Liver (tissue), 9 donors: Measurements from ENCODE around the gene POLA1. TPM values are rescaled to one million over a fixed set of nuclear protein-coding genes. Genes with fewer than 3 reads are reported as not detected.

ENCODE experiments used
- DNase-seq: peaks from one replicate; pipeline ENCODE4 v3.0.0-alpha.2; 2017; ENCODE audit warnings: low spot score
- H3K27ac ChIP-seq, 2 donors: one replicate each; pipeline ENCODE4 v1.7.0; 2013; ENCODE audit warnings: inconsistent platforms in 2 of 2, low read length in 2 of 2, control low read depth in 1 of 2, low read depth in 1 of 2, mild to moderate bottlenecking in 1 of 2
- H3K27me3 ChIP-seq, 4 donors: one replicate each; pipeline versions ENCODE4 v1.6.1 to v1.7.0; 2013; ENCODE audit warnings: low read length in 3 of 4, inconsistent platforms in 1 of 4, mild to moderate bottlenecking in 1 of 4, moderate library complexity in 1 of 4; ENCODE audit not compliant: control insufficient read depth in 4 of 4, insufficient read depth in 4 of 4
- H3K36me3 ChIP-seq, 4 donors: one replicate each; pipeline versions ENCODE4 v1.6.1 to v1.7.0; 2013; ENCODE audit warnings: low read length in 3 of 4, mild to moderate bottlenecking in 3 of 4, low read depth in 1 of 4, moderate library complexity in 1 of 4; ENCODE audit not compliant: control insufficient read depth in 4 of 4, insufficient read depth in 3 of 4
- H3K4me1 ChIP-seq, 4 donors: one replicate each; pipeline versions ENCODE4 v1.6.1 to v1.7.0; 2013; ENCODE audit warnings: low read length in 3 of 4, mild to moderate bottlenecking in 3 of 4, moderate library complexity in 1 of 4; ENCODE audit not compliant: control insufficient read depth in 4 of 4, insufficient read depth in 4 of 4
- H3K4me3 ChIP-seq, 3 donors: one replicate each; pipeline versions ENCODE4 v1.6.1 to v1.7.0; 2013; ENCODE audit warnings: low read length in 3 of 3, control low read depth in 1 of 3, low read depth in 1 of 3, mild to moderate bottlenecking in 1 of 3
- H3K9ac ChIP-seq, 2 donors: one replicate each; pipeline ENCODE4 v1.7.0; 2013; ENCODE audit warnings: low read length in 2 of 2, mild to moderate bottlenecking in 2 of 2, moderate library complexity in 2 of 2, control low read depth in 1 of 2, low read depth in 1 of 2
- H3K9me3 ChIP-seq, 4 donors: one replicate each; pipeline versions ENCODE4 v1.6.1 to v1.7.0; 2013; ENCODE audit warnings: low read length in 3 of 4; ENCODE audit not compliant: control insufficient read depth in 4 of 4
- CTCF ChIP-seq: fragments of 150-350 bp; IDR thresholded peaks from 2 replicates; pipeline ENCODE4 v1.5.1; 2017; ENCODE audit warnings: improper control_type of control experiment, low read depth, low read length; ENCODE audit not compliant: missing input control
- EGR1 ChIP-seq, 2 donors: IDR thresholded peaks; 2 replicates each; pipeline ENCODE4 v1.6.1; 2016 to 2018; ENCODE audit warnings: antibody characterized with exemption in 2 of 2, low read depth in 2 of 2
- FOXA2 ChIP-seq: IDR thresholded peaks from 2 replicates; pipeline ENCODE4 v1.6.1; 2016; ENCODE audit warnings: antibody characterized with exemption
- GABPA ChIP-seq, 2 donors: IDR thresholded peaks in 1 of 2; conservative IDR thresholded peaks in 1 of 2; 2 replicates each; pipeline ENCODE4 v1.6.1; 2016; ENCODE audit warnings: antibody characterized with exemption in 2 of 2, mild to moderate bottlenecking in 1 of 2, moderate library complexity in 1 of 2
- HNF4G ChIP-seq: IDR thresholded peaks from 2 replicates; pipeline ENCODE4 v1.6.1; 2016; ENCODE audit warnings: antibody characterized with exemption
- JUND ChIP-seq, 2 donors: IDR thresholded peaks; 2 replicates each; pipeline ENCODE4 v1.6.1; 2016; ENCODE audit warnings: antibody characterized with exemption in 2 of 2
- MAX ChIP-seq: IDR thresholded peaks from 2 replicates; pipeline ENCODE4 v1.6.1; 2016; ENCODE audit warnings: antibody characterized with exemption
- NR2F2 ChIP-seq: IDR thresholded peaks from 2 replicates; pipeline ENCODE4 v1.6.1; 2016; ENCODE audit warnings: antibody characterized with exemption
- RAD21 ChIP-seq, 2 donors: IDR thresholded peaks; 2 replicates each; pipeline ENCODE4 v1.6.1; 2016; ENCODE audit warnings: antibody characterized with exemption in 2 of 2, mild to moderate bottlenecking in 2 of 2
- REST ChIP-seq: IDR thresholded peaks from 2 replicates; pipeline ENCODE4 v1.6.1; 2016; ENCODE audit warnings: antibody characterized with exemption, mild to moderate bottlenecking
- SP1 ChIP-seq: IDR thresholded peaks from 2 replicates; pipeline ENCODE4 v1.6.1; 2018; ENCODE audit warnings: antibody characterized with exemption, mild to moderate bottlenecking
- TAF1 ChIP-seq: conservative IDR thresholded peaks from 2 replicates; pipeline ENCODE4 v1.6.1; 2016; ENCODE audit warnings: antibody characterized with exemption, mild to moderate bottlenecking
- YY1 ChIP-seq: IDR thresholded peaks from 2 replicates; pipeline ENCODE4 v1.6.1; 2016; ENCODE audit warnings: antibody characterized with exemption, mild to moderate bottlenecking
- ZBTB33 ChIP-seq: IDR thresholded peaks from 2 replicates; pipeline ENCODE4 v1.6.1; 2016; ENCODE audit warnings: antibody characterized with exemption
- WGBS: extraction: QIAGEN DNeasy Blood & Tissue Kit; methylation state at CpG from one replicate; pipeline ENCODE4 v1.1.7; 2013; 5-methylcytosine and 5-hydroxymethylcytosine counted together
- polyA plus RNA-seq, 2 donors: library from polyadenylated mRNA; stranded (reverse) in 1 of 2; unstranded in 1 of 2; fragments of 200-250 nt in 1 of 2; fragments of >200 nt in 1 of 2; fragmentation: Nextera tagmentation in 1 of 2; extraction: Ambion mirVana in 1 of 2; gene quantifications; one replicate each; pipeline versions ENCODE4 v1.2.1 to v1.2.3, GENCODE V29; 2013 to 2015
- total RNA-seq, 2 donors: library from RNA; depleted of rRNA; stranded (reverse); fragments of >200 nt; gene quantifications; one replicate each; pipeline ENCODE4 v1.2.3, GENCODE V29; 2014
- donor health status: healthy.
- donor health status: healthy.
- donor health status: healthy.
- donor health status: healthy.
- donor health status: healthy.

The POLA1 gene
- total and polyA plus RNA-seq, 4 donors: 0.93 to 12.7 (median 4.3) TPM

- DNase-seq: no peak
- TF ChIP-seq SP1 (no peak), MAX (no peak), CTCF (no peak), NR2F2 (no peak), RAD21 (IDR thresholded peaks at IDR 0.05) (no peak), REST (no peak), JUND (IDR thresholded peaks at IDR 0.05) (no peak), EGR1 (IDR thresholded peaks at IDR 0.05; ENCODE audit: low read depth in 2 of 2) (no peak), TAF1 (no peak)
- H3K9me3 ChIP-seq: no peaks in the 10 kb centered on the region
- no peak overlapping the region for H3K9ac ChIP-seq
- no peak overlapping the region for H3K4me3 ChIP-seq
- H3K4me1 ChIP-seq: peaks cover 5 to 26% (median 9%) of the 10 kb centered on the region in 4 donors
- peaks cover 0 to 13% (median 4%) of the 10 kb centered on the region in 4 donors for H3K27me3 ChIP-seq
- no peaks in the 10 kb centered on the region for H3K36me3 ChIP-seq
- 8% methylated on average over 33 of the region's 33 CpGs for WGBS
- H3K27ac ChIP-seq: no peak overlapping the region
These were observed 317.3 kb downstream of the POLA1 start for GRCh38 chrX:25010784-25011588.

GRCh38 chrX:25011589-25012432 is 318.1 kb downstream of the POLA1 start:
- H3K27ac ChIP-seq: no peak overlapping the region
- H3K4me3 ChIP-seq: no peak overlapping the region
- peaks cover 0 to 11% (median 4%) of the 10 kb centered on the region in 4 donors for H3K27me3 ChIP-seq
- no peaks in the 10 kb centered on the region for H3K9me3 ChIP-seq
- no peaks in the 10 kb centered on the region for H3K36me3 ChIP-seq
- DNase-seq: no peak
- peaks cover 4 to 26% (median 9%) of the 10 kb centered on the region in 4 donors for H3K4me1 ChIP-seq
- 7% methylated on average over 32 of the region's 32 CpGs for WGBS
- no peak overlapping the region for H3K9ac ChIP-seq
- TF ChIP-seq MAX: no peak
- no peak for TF ChIP-seq REST
- no peak for TF ChIP-seq CTCF
- no peak for TF ChIP-seq JUND (IDR thresholded peaks at IDR 0.05)
- TF ChIP-seq FOXA2: no peak
- no peak for TF ChIP-seq GABPA (IDR thresholded peaks at IDR 0.05 in 1 of 2, conservative IDR thresholded peaks at IDR 0.05 in 1 of 2)
- TF ChIP-seq ZBTB33: no peak
- no peak for TF ChIP-seq HNF4G
- TF ChIP-seq YY1: no peak
